Measurements from ENCODE around the gene MMP21. TPM values are rescaled to one million over a fixed set of nuclear protein-coding genes. Genes with fewer than 3 reads are reported as not detected.
A peak's percentile ranks its signal among the peaks of the same experiment; 100 is the strongest.

MMP21 gene
- total and polyA plus RNA-seq, 2 experiments from 2014 or later: not detected

GRCh38 chr10:125783408-125783807 lies 7.8 kb upstream of the MMP21 start (continued):
- no peak for TF ChIP-seq REST (IDR thresholded peaks at IDR 0.05; ENCODE audit: unreplicated experiment)

DNA sequence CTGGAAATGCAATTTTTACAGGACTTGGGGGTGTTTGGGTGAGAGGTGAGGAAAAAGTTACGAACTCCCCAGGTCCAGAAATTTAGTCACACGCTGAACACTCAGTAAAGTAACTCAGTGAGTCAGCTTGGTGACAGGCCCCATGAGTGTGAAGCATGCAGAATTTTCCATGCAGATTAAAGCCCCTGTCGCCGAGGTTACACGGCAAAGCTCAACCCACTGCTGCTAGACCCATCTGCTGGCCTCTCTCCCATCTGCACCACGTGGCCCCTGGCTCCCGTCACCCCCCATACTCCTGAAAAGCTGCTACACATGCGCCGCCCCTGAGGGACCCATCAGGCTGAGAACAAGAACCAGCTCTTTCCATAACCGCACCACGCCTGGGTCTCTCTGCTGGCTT lies 7.0 kb upstream of the MMP21 start:
- Mint-ChIP-seq H3K27me3 (ENCODE audit: insufficient read depth, low read depth, poor library complexity) (peaks cover 3% of the 10 kb centered on the region), H3K4me3 (no peak overlapping the region), H3K27ac (no peak overlapping the region), H3K4me1 (no peaks in the 10 kb centered on the region; the same call in 2 of the 3 replicates), H3K9me3 (peaks cover 5% of the 10 kb centered on the region; the same call in 2 of the 3 replicates), H3K36me3 (ENCODE audit: low read depth) (no peaks in the 10 kb centered on the region; the same call in 2 of the 3 replicates)
- Histone ChIP-seq H3F3A (replicated peaks; ENCODE audit: low read depth) (no peaks in the 10 kb centered on the region), H4K20me1 (replicated peaks; ENCODE audit: insufficient read depth) (no peaks in the 10 kb centered on the region), H3K4me2 (no peak overlapping the region), H3K27me3 (ENCODE audit: insufficient read depth) (no peaks in the 10 kb centered on the region), H2AFZ (no peak overlapping the region), H3K9me2 (ENCODE audit: insufficient read depth) (no peaks in the 10 kb centered on the region), H3K4me1 (ENCODE audit: insufficient read depth) (no peaks in the 10 kb centered on the region), H3K4me3 (no peak overlapping the region), H3K79me2 (replicated peaks; ENCODE audit: insufficient read depth) (no peaks in the 10 kb centered on the region), H3K36me3 (ENCODE audit: insufficient read depth) (no peaks in the 10 kb centered on the region), H3K27ac (ENCODE audit: low read depth) (no peak overlapping the region)
- no peak for DNase-seq (ENCODE audit: low spot score)
- peak; percentile 23; the same call in 1 of the 3 replicates for ATAC-seq
- TF ChIP-seq, protein P1, sequence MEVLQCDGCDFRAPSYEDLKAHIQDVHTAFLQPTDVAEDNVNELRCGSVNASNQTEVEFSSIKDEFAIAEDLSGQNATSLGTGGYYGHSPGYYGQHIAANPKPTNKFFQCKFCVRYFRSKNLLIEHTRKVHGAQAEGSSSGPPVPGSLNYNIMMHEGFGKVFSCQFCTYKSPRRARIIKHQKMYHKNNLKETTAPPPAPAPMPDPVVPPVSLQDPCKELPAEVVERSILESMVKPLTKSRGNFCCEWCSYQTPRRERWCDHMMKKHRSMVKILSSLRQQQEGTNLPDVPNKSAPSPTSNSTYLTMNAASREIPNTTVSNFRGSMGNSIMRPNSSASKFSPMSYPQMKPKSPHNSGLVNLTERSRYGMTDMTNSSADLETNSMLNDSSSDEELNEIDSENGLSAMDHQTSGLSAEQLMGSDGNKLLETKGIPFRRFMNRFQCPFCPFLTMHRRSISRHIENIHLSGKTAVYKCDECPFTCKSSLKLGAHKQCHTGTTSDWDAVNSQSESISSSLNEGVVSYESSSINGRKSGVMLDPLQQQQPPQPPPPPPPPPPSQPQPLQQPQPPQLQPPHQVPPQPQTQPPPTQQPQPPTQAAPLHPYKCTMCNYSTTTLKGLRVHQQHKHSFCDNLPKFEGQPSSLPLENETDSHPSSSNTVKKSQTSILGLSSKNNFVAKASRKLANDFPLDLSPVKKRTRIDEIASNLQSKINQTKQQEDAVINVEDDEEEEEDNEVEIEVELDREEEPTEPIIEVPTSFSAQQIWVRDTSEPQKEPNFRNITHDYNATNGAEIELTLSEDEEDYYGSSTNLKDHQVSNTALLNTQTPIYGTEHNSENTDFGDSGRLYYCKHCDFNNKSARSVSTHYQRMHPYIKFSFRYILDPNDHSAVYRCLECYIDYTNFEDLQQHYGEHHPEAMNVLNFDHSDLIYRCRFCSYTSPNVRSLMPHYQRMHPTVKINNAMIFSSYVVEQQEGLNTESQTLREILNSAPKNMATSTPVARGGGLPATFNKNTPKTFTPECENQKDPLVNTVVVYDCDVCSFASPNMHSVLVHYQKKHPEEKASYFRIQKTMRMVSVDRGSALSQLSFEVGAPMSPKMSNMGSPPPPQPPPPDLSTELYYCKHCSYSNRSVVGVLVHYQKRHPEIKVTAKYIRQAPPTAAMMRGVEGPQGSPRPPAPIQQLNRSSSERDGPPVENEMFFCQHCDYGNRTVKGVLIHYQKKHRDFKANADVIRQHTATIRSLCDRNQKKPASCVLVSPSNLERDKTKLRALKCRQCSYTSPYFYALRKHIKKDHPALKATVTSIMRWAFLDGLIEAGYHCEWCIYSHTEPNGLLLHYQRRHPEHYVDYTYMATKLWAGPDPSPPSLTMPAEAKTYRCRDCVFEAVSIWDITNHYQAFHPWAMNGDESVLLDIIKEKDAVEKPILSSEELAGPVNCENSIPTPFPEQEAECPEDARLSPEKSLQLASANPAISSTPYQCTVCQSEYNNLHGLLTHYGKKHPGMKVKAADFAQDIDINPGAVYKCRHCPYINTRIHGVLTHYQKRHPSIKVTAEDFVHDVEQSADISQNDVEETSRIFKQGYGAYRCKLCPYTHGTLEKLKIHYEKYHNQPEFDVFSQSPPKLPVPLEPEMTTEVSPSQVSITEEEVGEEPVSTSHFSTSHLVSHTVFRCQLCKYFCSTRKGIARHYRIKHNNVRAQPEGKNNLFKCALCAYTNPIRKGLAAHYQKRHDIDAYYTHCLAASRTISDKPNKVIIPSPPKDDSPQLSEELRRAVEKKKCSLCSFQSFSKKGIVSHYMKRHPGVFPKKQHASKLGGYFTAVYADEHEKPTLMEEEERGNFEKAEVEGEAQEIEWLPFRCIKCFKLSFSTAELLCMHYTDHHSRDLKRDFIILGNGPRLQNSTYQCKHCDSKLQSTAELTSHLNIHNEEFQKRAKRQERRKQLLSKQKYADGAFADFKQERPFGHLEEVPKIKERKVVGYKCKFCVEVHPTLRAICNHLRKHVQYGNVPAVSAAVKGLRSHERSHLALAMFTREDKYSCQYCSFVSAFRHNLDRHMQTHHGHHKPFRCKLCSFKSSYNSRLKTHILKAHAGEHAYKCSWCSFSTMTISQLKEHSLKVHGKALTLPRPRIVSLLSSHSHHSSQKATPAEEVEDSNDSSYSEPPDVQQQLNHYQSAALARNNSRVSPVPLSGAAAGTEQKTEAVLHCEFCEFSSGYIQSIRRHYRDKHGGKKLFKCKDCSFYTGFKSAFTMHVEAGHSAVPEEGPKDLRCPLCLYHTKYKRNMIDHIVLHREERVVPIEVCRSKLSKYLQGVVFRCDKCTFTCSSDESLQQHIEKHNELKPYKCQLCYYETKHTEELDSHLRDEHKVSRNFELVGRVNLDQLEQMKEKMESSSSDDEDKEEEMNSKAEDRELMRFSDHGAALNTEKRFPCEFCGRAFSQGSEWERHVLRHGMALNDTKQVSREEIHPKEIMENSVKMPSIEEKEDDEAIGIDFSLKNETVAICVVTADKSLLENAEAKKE (CRISPR knock-in tag; IDR thresholded peaks at IDR 0.05): no peak
- TF ChIP-seq ZNF331 (CRISPR knock-in tag; IDR thresholded peaks at IDR 0.05; ENCODE audit: low read depth): no peak
